ENCODE measurements around the gene EIF3J. TPM values are rescaled to one million over a fixed set of nuclear protein-coding genes. Genes with fewer than 3 reads are reported as not detected.
"Not testable (repeated sequence)": the region's sequence is repeated elsewhere in the genome, so short reads cannot be mapped to it uniquely, and the experiment has no call there.

The EIF3J gene
- total and polyA plus RNA-seq, 8 donors, result 58.9 to 102 (median 94.4) TPM

- intact Hi-C loops (cut with DNase I), result no loop called here
- no peak overlapping the region for H3K4me3 ChIP-seq
- no peak for ATAC-seq
- no peaks in the 10 kb centered on the region for H3K27me3 ChIP-seq
- H3K4me1 ChIP-seq, result no peaks in the 10 kb centered on the region
- no peak overlapping the region for H3K27ac ChIP-seq
- DNase-seq, result no peak
- no peaks in the 10 kb centered on the region for H3K9me3 ChIP-seq
- H3K36me3 ChIP-seq, result peaks cover 0 to 74% of the 10 kb centered on the region in 2 donors
- no peak for TF ChIP-seq CTCF (IDR thresholded peaks at IDR 0.05)
These were observed 17.4 kb upstream of the EIF3J start for GRCh38 chr15:44519537-44519936.

- H3K36me3 ChIP-seq, result peaks cover 0 to 57% of the 10 kb centered on the region in 2 donors
These were observed 11.9 kb upstream of the EIF3J start for GRCh38 chr15:44525018-44525417.

GRCh38 chr15:44527241-44527640 lies 9.7 kb upstream of the EIF3J start:
- no peaks in the 10 kb centered on the region for H3K27me3 ChIP-seq
- H3K27ac ChIP-seq, result no peak overlapping the region
- H3K4me3 ChIP-seq, result no peak overlapping the region
- H3K4me1 ChIP-seq, result no peaks in the 10 kb centered on the region
- TF ChIP-seq CTCF (IDR thresholded peaks at IDR 0.05), result no peak
- DNase-seq (no peak), ATAC-seq (no peak)
- intact Hi-C loops (cut with DNase I), result no loop called here
- peaks cover 0 to 39% of the 10 kb centered on the region in 2 donors for H3K36me3 ChIP-seq
- no peaks in the 10 kb centered on the region for H3K9me3 ChIP-seq

More at GRCh38 chr15:44525018-44525417, 11.9 kb upstream of the EIF3J start:
- no peaks in the 10 kb centered on the region for H3K27me3 ChIP-seq
- intact Hi-C loops (cut with DNase I), result no loop called here
- TF ChIP-seq CTCF (IDR thresholded peaks at IDR 0.05), result no peak
- H3K9me3 ChIP-seq, result no peaks in the 10 kb centered on the region
- no peak for DNase-seq
- no peak overlapping the region for H3K27ac ChIP-seq
- H3K4me3 ChIP-seq, result no peak overlapping the region
- no peaks in the 10 kb centered on the region for H3K4me1 ChIP-seq
- ATAC-seq, result no peak

GRCh38 chr15:44529864-44530604 lies 6.9 kb upstream of the EIF3J start:
- Histone ChIP-seq H3K27ac (no peak overlapping the region), H3K4me1 (peaks cover 0 to 3% of the 10 kb centered on the region in 2 donors), H3K27me3 (no peaks in the 10 kb centered on the region), H3K4me3 (no peak overlapping the region), H3K9me3 (no peaks in the 10 kb centered on the region), H3K36me3 (peaks cover 0 to 11% of the 10 kb centered on the region in 2 donors)
- no peak for DNase-seq
- ATAC-seq, result no peak
- intact Hi-C loops (cut with DNase I), result no loop called here
- TF ChIP-seq CTCF (IDR thresholded peaks at IDR 0.05), result no peak

- intact Hi-C loops (cut with DNase I), result no loop called here
- Histone ChIP-seq H3K27me3 (no peaks in the 10 kb centered on the region), H3K36me3 (peaks cover 0 to 5% of the 10 kb centered on the region in 2 donors), H3K4me1 (peaks cover 0 to 9% of the 10 kb centered on the region in 2 donors), H3K9me3 (no peaks in the 10 kb centered on the region), H3K4me3 (no peak overlapping the region), H3K27ac (no peak overlapping the region)
- DNase-seq (no peak), ATAC-seq (no peak)
- TF ChIP-seq CTCF (IDR thresholded peaks at IDR 0.05), result no peak
These were observed 6.3 kb upstream of the EIF3J start for GRCh38 chr15:44530653-44531052.

- H3K9me3 ChIP-seq; intact Hi-C loops (cut with DNase I); ATAC-seq; DNase-seq; H3K27me3 ChIP-seq; H3K36me3 ChIP-seq; H3K27ac ChIP-seq; H3K4me3 ChIP-seq: not testable (repeated sequence)
- peaks cover 0 to 15% of the 10 kb centered on the region in 2 donors for H3K4me1 ChIP-seq
These were observed 4.7 kb upstream of the EIF3J start for GRCh38 chr15:44532275-44532674.
